Thoracic aorta (tissue), 2 donors: Measurements from ENCODE around the gene HYAL4. TPM values are rescaled to one million over a fixed set of nuclear protein-coding genes. Genes with fewer than 3 reads are reported as not detected.

Experiments
- ATAC-seq: fragments of 150-250 bp; one replicate; pipeline ENCODE4 v1.8.0; 2017; ENCODE audit warnings: low read depth; ENCODE audit not compliant: insufficient number of reproducible peaks, low FRiP score
- DNase-seq: peaks from one replicate; pipeline ENCODE4 v3.0.0-alpha.2; 2020; ENCODE audit warnings: low spot score
- H3K27ac ChIP-seq, 2 donors: fragments of 200-600 bp; sonication (generic); 1 replicate in 1 of 2; 2 replicates in 1 of 2; pipeline ENCODE4 v1.5.1; 2016; ENCODE audit warnings: mild to moderate bottlenecking in 2 of 2, moderate library complexity in 2 of 2
- H3K27me3 ChIP-seq: fragments of 200-600 bp; sonication (generic); replicated peaks from 2 replicates; pipeline ENCODE4 v1.6.0; 2016; ENCODE audit warnings: mild to moderate bottlenecking; ENCODE audit not compliant: insufficient read depth
- H3K36me3 ChIP-seq: fragments of 200-600 bp; sonication (generic); one replicate; pipeline ENCODE4 v1.5.1; 2016
- H3K4me1 ChIP-seq, 2 donors: fragments of 200-600 bp; sonication (generic); 1 replicate in 1 of 2; 2 replicates in 1 of 2; pipeline versions ENCODE4 v1.5.1 to v1.6.0; 2016; ENCODE audit warnings: low read depth in 2 of 2, mild to moderate bottlenecking in 1 of 2; ENCODE audit not compliant: control insufficient read depth in 1 of 2
- H3K4me3 ChIP-seq: fragments of 200-600 bp; sonication (generic); 2 replicates; pipeline ENCODE4 v1.5.1; 2016; ENCODE audit warnings: mild to moderate bottlenecking
- H3K9me3 ChIP-seq: fragments of 200-600 bp; sonication (generic); 2 replicates; pipeline ENCODE4 v1.5.1; 2016
- total RNA-seq, 2 donors: library from RNA; depleted of rRNA; stranded (reverse); fragments of >200 nt; gene quantifications; one replicate each; pipeline versions ENCODE4 v1.1.0 to v1.2.3, GENCODE V29; 2016
- TF ChIP-seq, protein P1 (sequence below): fragments of 200-600 bp; sonication (generic); IDR thresholded peaks from one replicate; pipeline ENCODE4 v1.5.1; 2019; ENCODE audit warnings: antibody characterized with exemption

The HYAL4 gene
- total RNA-seq, 2 donors from 2014 or later = not detected

GRCh38 chr7:123864966-123865365 is 20.0 kb downstream of the HYAL4 start:
- Histone ChIP-seq H3K4me1 (peaks cover 11 to 30% of the 10 kb centered on the region in 2 donors), H3K9me3 (no peaks in the 10 kb centered on the region), H3K36me3 (no peaks in the 10 kb centered on the region), H3K27me3 (no peaks in the 10 kb centered on the region), H3K4me3 (no peak overlapping the region), H3K27ac (no peak overlapping the region)
- ATAC-seq (no peak), DNase-seq (no peak)
- TF ChIP-seq, protein P1, sequence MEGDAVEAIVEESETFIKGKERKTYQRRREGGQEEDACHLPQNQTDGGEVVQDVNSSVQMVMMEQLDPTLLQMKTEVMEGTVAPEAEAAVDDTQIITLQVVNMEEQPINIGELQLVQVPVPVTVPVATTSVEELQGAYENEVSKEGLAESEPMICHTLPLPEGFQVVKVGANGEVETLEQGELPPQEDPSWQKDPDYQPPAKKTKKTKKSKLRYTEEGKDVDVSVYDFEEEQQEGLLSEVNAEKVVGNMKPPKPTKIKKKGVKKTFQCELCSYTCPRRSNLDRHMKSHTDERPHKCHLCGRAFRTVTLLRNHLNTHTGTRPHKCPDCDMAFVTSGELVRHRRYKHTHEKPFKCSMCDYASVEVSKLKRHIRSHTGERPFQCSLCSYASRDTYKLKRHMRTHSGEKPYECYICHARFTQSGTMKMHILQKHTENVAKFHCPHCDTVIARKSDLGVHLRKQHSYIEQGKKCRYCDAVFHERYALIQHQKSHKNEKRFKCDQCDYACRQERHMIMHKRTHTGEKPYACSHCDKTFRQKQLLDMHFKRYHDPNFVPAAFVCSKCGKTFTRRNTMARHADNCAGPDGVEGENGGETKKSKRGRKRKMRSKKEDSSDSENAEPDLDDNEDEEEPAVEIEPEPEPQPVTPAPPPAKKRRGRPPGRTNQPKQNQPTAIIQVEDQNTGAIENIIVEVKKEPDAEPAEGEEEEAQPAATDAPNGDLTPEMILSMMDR = no peak

DNA sequence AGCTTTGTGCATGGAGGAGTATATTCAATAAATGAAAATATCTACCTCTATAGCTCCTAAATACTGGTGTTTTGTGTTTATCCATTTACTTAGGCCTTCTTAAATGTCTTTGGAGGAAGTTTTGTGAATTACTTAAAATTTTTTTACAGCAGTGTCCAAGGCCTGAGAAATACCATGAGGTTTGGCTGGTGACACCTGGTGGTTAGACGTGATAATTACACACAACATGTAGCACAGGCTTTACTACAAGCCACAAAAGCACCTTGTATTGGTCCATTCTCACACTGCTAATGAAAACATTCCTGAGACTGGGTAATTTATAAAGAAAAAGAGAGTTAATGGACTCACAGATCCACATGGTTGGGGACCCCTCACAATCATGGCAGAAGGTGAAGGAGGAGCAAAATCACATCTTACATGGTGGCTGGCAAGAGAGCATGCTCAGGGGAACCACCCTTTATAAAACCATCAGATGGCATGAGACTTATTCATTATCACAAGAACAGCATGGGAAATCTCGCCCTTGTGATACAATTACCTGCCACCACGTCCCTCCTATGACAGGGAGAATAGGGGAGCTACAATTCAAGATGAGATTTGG is 20.6 kb downstream of the HYAL4 start:
- Histone ChIP-seq H3K36me3 (no peaks in the 10 kb centered on the region), H3K27me3 (no peaks in the 10 kb centered on the region), H3K27ac (no peak overlapping the region), H3K9me3 (no peaks in the 10 kb centered on the region), H3K4me1 (peaks cover 11 to 30% of the 10 kb centered on the region in 2 donors), H3K4me3 (no peak overlapping the region)
- no peak for DNase-seq
- TF ChIP-seq, protein P1 = peak; percentile 84
- ATAC-seq = peak; percentile 90

DNA sequence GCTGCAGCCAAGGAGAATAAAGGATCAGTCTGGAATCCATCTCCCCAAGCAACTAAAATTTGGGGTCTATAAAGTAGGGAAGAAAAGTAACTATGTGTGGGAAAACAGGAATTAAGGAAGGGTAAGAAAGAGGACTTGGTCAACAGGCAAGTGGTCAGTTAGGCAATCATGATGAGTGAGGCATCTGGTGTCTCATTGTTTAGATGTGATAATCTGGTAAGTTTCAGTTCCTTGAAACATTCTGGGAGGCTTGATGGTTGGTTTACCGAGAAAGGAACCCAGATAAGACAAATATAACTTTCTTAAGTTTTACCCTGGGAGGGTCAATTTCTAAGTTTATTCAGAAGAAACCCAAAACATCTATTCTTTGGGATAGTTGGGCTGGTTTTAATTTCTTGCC is 22.3 kb downstream of the HYAL4 start:
- Histone ChIP-seq H3K36me3 (no peaks in the 10 kb centered on the region), H3K27ac (no peak overlapping the region), H3K27me3 (no peaks in the 10 kb centered on the region), H3K4me3 (no peak overlapping the region), H3K4me1 (peaks cover 11 to 16% of the 10 kb centered on the region in 2 donors), H3K9me3 (no peaks in the 10 kb centered on the region)
- ATAC-seq = no peak
- no peak for DNase-seq
- TF ChIP-seq, protein P1 = no peak

- no peaks in the 10 kb centered on the region for H3K27me3 ChIP-seq
- ATAC-seq = no peak
- H3K27ac ChIP-seq = no peak overlapping the region
- no peak for DNase-seq
- TF ChIP-seq, protein P1 = peak; percentile 44
- H3K9me3 ChIP-seq = no peaks in the 10 kb centered on the region
- H3K4me3 ChIP-seq = no peak overlapping the region
- no peaks in the 10 kb centered on the region for H3K36me3 ChIP-seq
- no peaks in the 10 kb centered on the region for H3K4me1 ChIP-seq
Measured at GRCh38 chr7:123871998-123872867, 27.3 kb downstream of the HYAL4 start.

GRCh38 chr7:123872908-123873307 is 27.9 kb downstream of the HYAL4 start:
- ATAC-seq = no peak
- Histone ChIP-seq H3K36me3 (no peaks in the 10 kb centered on the region), H3K27me3 (no peaks in the 10 kb centered on the region), H3K4me3 (no peak overlapping the region), H3K27ac (no peak overlapping the region), H3K9me3 (no peaks in the 10 kb centered on the region), H3K4me1 (no peaks in the 10 kb centered on the region)
- DNase-seq = no peak
- TF ChIP-seq, protein P1 = no peak
